ENCODE data around the gene SEC31B.

Gene SEC31B

GRCh38 chr10:100438674-100439315 is 80.9 kb downstream of the SEC31B start:
- Histone ChIP-seq H3K36me3 (no peaks in the 10 kb centered on the region), H3K4me3 (ENCODE audit: low read depth, low read length) (no peak overlapping the region), H3K27ac (no peak overlapping the region), H3K27me3 (ENCODE audit: insufficient read depth, low read depth, severe bottlenecking) (no peaks in the 10 kb centered on the region), H3K9me3 (ENCODE audit: severe bottlenecking) (no peaks in the 10 kb centered on the region)
- no peak for TF ChIP-seq CTCF (IDR thresholded peaks at IDR 0.05; ENCODE audit: low read depth, low read length)
- DNase-seq = no peak
